ENCODE results near the gene SBNO2.

GRCh38 chr19:1151037-1151724, 22.9 kb downstream of the SBNO2 start:
- TF ChIP-seq GABPA (IDR thresholded peaks at IDR 0.05; ENCODE audit: low read depth) = no peak
- no peak for TF ChIP-seq CTCF (IDR thresholded peaks at IDR 0.05)
- no peak for TF ChIP-seq EZH2phosphoT487 (IDR thresholded peaks at IDR 0.05; ENCODE audit: borderline replicate concordance, low read depth)
- no peak for TF ChIP-seq TAF1 (IDR thresholded peaks at IDR 0.05; ENCODE audit: borderline replicate concordance, low read depth, low read length)
- no peak for TF ChIP-seq ZBTB33 (IDR thresholded peaks at IDR 0.05; ENCODE audit: borderline replicate concordance, low read depth)
- TF ChIP-seq POLR2AphosphoS5 (IDR thresholded peaks at IDR 0.05; ENCODE audit: low read depth, low read length) = no peak
- TF ChIP-seq RAD21 (IDR thresholded peaks at IDR 0.05; ENCODE audit: low read length) = no peak
- TF ChIP-seq YY1 (IDR thresholded peaks at IDR 0.05; ENCODE audit: low read depth) = no peak

Measured in SK-N-SH (cell line).